Measurements from ENCODE around the gene PARD3B. TPM values are rescaled to one million over a fixed set of nuclear protein-coding genes. Genes with fewer than 3 reads are reported as not detected.

PARD3B gene
- total and polyA plus RNA-seq, 2 donors from 2014 or later: 5.3 to 29.6 TPM

DNA sequence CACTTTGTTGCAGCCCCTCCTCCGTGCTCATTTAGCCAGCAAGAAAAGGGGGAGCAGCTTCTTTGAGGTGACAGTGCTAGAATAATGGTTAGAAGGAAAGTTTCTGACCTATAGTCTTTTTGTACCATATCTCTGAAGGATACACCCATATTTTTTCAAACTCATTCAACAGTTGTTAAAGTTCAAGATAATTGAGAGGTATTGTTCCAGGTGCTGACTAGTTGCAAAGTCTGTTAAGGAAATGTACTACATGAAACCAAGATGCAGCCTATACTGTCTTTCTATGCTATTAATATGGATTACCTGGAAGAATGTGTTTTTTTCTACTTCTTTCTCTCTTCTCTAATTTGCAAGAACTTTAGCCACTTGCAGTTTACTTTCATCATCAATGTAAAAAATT is 495.0 kb downstream of the PARD3B start:
- no peaks in the 10 kb centered on the region for H3K9me3 ChIP-seq (ENCODE audit: control insufficient read depth in 2 of 3, insufficient read depth in 1 of 3, low read length in 3 of 3)
- FAIRE-seq: no peak
- no peaks in the 10 kb centered on the region for H3K4me1 ChIP-seq (ENCODE audit: control insufficient read depth in 2 of 3, insufficient read depth in 2 of 3, low read depth in 1 of 3, low read length in 3 of 3)
- H3K36me3 ChIP-seq (ENCODE audit: control insufficient read depth in 2 of 3, insufficient read depth in 3 of 3, low read length in 3 of 3): no peaks in the 10 kb centered on the region
- H3K27ac ChIP-seq (ENCODE audit: low read depth in 2 of 2, low read length in 2 of 2): no peak overlapping the region
- TF ChIP-seq CTCF (IDR thresholded peaks at IDR 0.05; ENCODE audit: borderline replicate concordance, extremely low read depth, insufficient read depth): no peak
- H3K4me3 ChIP-seq (ENCODE audit: low read length in 3 of 3): no peak overlapping the region
- H3K9ac ChIP-seq (ENCODE audit: low read length in 3 of 3): no peak overlapping the region
- intact Hi-C loops (cut with DNase I): no loop called here
- H3K27me3 ChIP-seq (ENCODE audit: control insufficient read depth, insufficient read depth, low read length): no peaks in the 10 kb centered on the region
- no peak for DNase-seq

DNA sequence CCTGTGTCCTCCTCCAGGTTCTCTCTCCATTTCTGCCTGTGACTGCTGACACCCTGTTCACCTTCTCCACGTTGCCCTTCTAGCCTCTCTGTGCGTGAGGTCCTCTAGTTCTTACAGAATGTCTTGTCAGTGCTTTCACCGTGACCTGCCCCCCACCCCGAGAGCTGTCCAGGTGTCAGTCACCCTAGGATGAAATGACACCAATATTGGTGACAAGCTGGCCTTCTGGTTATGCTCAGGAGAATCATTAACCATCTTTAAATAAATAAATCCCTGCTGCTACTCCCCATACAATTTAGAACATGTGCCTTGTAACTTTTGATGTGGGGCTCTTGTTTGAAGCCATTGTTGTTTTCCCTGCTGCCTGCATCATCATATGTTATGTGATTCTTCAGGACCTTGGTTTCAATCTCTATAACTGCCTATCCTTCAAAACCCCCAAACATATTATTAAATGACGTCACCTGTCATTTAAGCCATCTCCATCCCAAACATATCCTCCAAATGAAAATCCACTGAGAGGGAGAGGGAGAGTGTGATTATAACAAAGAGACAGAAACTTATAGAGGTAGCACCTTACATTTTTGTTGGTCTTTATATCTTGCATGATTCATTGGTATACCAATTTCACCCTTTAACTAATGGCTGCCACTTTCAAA is 496.3 kb downstream of the PARD3B start:
- Histone ChIP-seq H3K9ac (ENCODE audit: low read length in 3 of 3) (no peak overlapping the region), H3K36me3 (ENCODE audit: control insufficient read depth in 2 of 3, insufficient read depth in 3 of 3, low read length in 3 of 3) (no peaks in the 10 kb centered on the region), H3K4me1 (ENCODE audit: control insufficient read depth in 2 of 3, insufficient read depth in 2 of 3, low read depth in 1 of 3, low read length in 3 of 3) (no peaks in the 10 kb centered on the region), H3K27me3 (ENCODE audit: control insufficient read depth, insufficient read depth, low read length) (no peaks in the 10 kb centered on the region), H3K27ac (ENCODE audit: low read depth in 2 of 2, low read length in 2 of 2) (no peak overlapping the region), H3K4me3 (ENCODE audit: low read length in 3 of 3) (no peak overlapping the region), H3K9me3 (ENCODE audit: control insufficient read depth in 2 of 3, insufficient read depth in 1 of 3, low read length in 3 of 3) (no peaks in the 10 kb centered on the region)
- intact Hi-C loops (cut with DNase I): no loop called here
- DNase-seq: no peak
- TF ChIP-seq CTCF (IDR thresholded peaks at IDR 0.05; ENCODE audit: borderline replicate concordance, extremely low read depth, insufficient read depth): no peak
- no peak for FAIRE-seq

- H3K27ac ChIP-seq (ENCODE audit: low read depth in 2 of 2, low read length in 2 of 2): no peak overlapping the region
- FAIRE-seq: no peak
- intact Hi-C loops (cut with DNase I): no loop called here
These were observed 498.0 kb downstream of the PARD3B start for GRCh38 chr2:205043285-205043684.

More at GRCh38 chr2:205043285-205043684, 498.0 kb downstream of the PARD3B start:
- Histone ChIP-seq H3K9me3 (ENCODE audit: control insufficient read depth in 2 of 3, insufficient read depth in 1 of 3, low read length in 3 of 3) (no peaks in the 10 kb centered on the region), H3K27me3 (ENCODE audit: control insufficient read depth, insufficient read depth, low read length) (no peaks in the 10 kb centered on the region), H3K4me3 (ENCODE audit: low read length in 3 of 3) (no peak overlapping the region), H3K36me3 (ENCODE audit: control insufficient read depth in 2 of 3, insufficient read depth in 3 of 3, low read length in 3 of 3) (no peaks in the 10 kb centered on the region), H3K4me1 (ENCODE audit: control insufficient read depth in 2 of 3, insufficient read depth in 2 of 3, low read depth in 1 of 3, low read length in 3 of 3) (no peaks in the 10 kb centered on the region), H3K9ac (ENCODE audit: low read length in 3 of 3) (no peak overlapping the region)
- TF ChIP-seq CTCF (IDR thresholded peaks at IDR 0.05; ENCODE audit: borderline replicate concordance, extremely low read depth, insufficient read depth): no peak
- DNase-seq: no peak
